Ishikawa (cell line): ENCODE measurements around the gene PGLYRP4.
A peak's percentile ranks its signal among the peaks of the same experiment; 100 is the strongest.

Experiments used
- CEBPB ChIP-seq: IDR thresholded peaks from 2 replicates; pipeline ENCODE4 v1.6.1; 2012
- CREB1 ChIP-seq: IDR thresholded peaks from 2 replicates; pipeline ENCODE4 v1.6.1; 2012; ENCODE audit warnings: low read depth
- EGR1 ChIP-seq: IDR thresholded peaks from 2 replicates; pipeline ENCODE4 v1.6.1; 2012
- EP300 ChIP-seq: IDR thresholded peaks from 2 replicates; pipeline ENCODE4 v1.6.1; 2012; ENCODE audit warnings: borderline replicate concordance
- FOXM1 ChIP-seq: IDR thresholded peaks from 2 replicates; pipeline ENCODE4 v1.6.1; 2012; ENCODE audit warnings: low read depth, borderline replicate concordance
- NFIC ChIP-seq: IDR thresholded peaks from 2 replicates; pipeline ENCODE4 v1.6.1; 2012
- RAD21 ChIP-seq: IDR thresholded peaks from 2 replicates; pipeline ENCODE4 v1.6.1; 2012; ENCODE audit warnings: low read depth
- REST ChIP-seq: IDR thresholded peaks from 2 replicates; pipeline ENCODE4 v1.6.1; 2012; ENCODE audit warnings: low read depth, mild to moderate bottlenecking
- TAF1 ChIP-seq: IDR thresholded peaks from 2 replicates; pipeline ENCODE4 v1.6.1; 2012; ENCODE audit warnings: low read depth, mild to moderate bottlenecking
- TCF12 ChIP-seq: IDR thresholded peaks from 2 replicates; pipeline ENCODE4 v1.6.1; 2012; ENCODE audit warnings: low read depth
- TEAD4 ChIP-seq: IDR thresholded peaks from 2 replicates; pipeline ENCODE4 v1.6.1; 2012
- USF1 ChIP-seq: IDR thresholded peaks from 2 replicates; pipeline ENCODE4 v1.6.1; 2012
- YY1 ChIP-seq: IDR thresholded peaks from 2 replicates; pipeline ENCODE4 v1.6.1; 2012; ENCODE audit warnings: low read depth
- ZBTB7A ChIP-seq: IDR thresholded peaks from 2 replicates; pipeline ENCODE4 v1.6.1; 2012; ENCODE audit warnings: low read depth
- TF ChIP-seq, protein P1 (sequence below): IDR thresholded peaks from 2 replicates; pipeline ENCODE4 v1.6.1; 2012

The PGLYRP4 gene

GRCh38 chr1:153355445-153356071 is 6.9 kb upstream of the PGLYRP4 start:
- no peak for TF ChIP-seq FOXM1
- TF ChIP-seq ZBTB7A: no peak
- no peak for TF ChIP-seq REST
- TF ChIP-seq TEAD4: no peak
- no peak for TF ChIP-seq NFIC
- no peak for TF ChIP-seq CEBPB
- TF ChIP-seq CREB1: no peak
- peak; percentile 77 for TF ChIP-seq RAD21

DNA sequence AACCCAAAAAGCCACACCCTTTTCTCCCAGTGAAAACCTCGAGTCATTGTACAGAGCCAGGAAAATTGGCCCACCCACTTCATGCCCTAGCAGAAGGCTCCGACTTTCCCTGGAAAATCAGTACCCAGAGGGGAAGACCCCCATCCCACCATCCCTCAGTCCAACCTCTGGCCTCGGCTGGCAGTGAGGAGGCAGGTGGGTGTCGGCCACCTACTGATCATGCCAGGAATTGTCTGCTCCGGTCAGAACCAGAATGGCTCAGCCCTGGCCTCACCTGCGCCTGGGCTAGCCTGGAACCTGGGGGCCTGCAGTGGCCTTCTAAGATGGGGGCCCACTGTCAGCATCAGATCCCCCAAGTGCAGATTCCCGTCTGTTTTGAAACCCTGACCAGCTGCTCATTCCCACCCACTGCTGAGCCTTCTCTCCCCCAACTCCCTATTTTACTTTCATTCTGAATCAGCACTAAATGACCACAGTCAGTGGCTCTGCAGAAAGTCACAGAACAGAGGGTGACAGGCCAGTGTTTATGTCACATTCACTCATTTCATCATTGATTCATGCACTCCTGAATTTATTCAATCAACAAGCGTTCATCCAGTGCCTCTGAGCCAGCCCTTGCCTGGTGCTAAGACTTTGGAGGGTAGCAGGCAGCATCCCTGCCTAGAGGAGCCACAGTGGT is 6.0 kb upstream of the PGLYRP4 start:
- no peak for TF ChIP-seq NFIC
- TF ChIP-seq EP300: no peak
- no peak for TF ChIP-seq TEAD4
- no peak for TF ChIP-seq YY1

GRCh38 chr1:153353226-153353947 is 4.7 kb upstream of the PGLYRP4 start:
- TF ChIP-seq RAD21 (peak; percentile 45), USF1 (no peak)

GRCh38 chr1:153352523-153352922 is 3.9 kb upstream of the PGLYRP4 start:
- no peak for TF ChIP-seq TCF12
- TF ChIP-seq RAD21: peak; percentile 84

- TF ChIP-seq, protein P1, sequence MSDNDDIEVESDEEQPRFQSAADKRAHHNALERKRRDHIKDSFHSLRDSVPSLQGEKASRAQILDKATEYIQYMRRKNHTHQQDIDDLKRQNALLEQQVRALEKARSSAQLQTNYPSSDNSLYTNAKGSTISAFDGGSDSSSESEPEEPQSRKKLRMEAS: no peak
- no peak for TF ChIP-seq REST
- TF ChIP-seq CREB1: no peak
- no peak for TF ChIP-seq RAD21
- no peak for TF ChIP-seq CEBPB
- no peak for TF ChIP-seq YY1
- no peak for TF ChIP-seq TEAD4
- no peak for TF ChIP-seq TCF12
- no peak for TF ChIP-seq EGR1
- TF ChIP-seq EP300: no peak
- no peak for TF ChIP-seq NFIC
- TF ChIP-seq ZBTB7A: no peak
- no peak for TF ChIP-seq USF1
- no peak for TF ChIP-seq FOXM1
- TF ChIP-seq TAF1: no peak
These were observed 1.8 kb upstream of the PGLYRP4 start for GRCh38 chr1:153350321-153350957.
